Tibial nerve (tissue), 3 donors: ENCODE results near the gene FBLN2.

Experiments
- POLR2A ChIP-seq, 2 donors: fragments of 450-650 bp; IDR thresholded peaks; one replicate each; pipeline ENCODE4 v1.6.1; 2017; ENCODE audit warnings: antibody characterized with exemption in 2 of 2, mild to moderate bottlenecking in 2 of 2, moderate library complexity in 2 of 2
- TF ChIP-seq, protein P1 (sequence below), 5 experiments: fragments of 200-600 bp in 3 of 5; fragments of 450-650 bp in 2 of 5; sonication (generic) in 3 of 5; IDR thresholded peaks; one replicate each; pipeline ENCODE4 v1.5.1; 2016 to 2019; ENCODE audit warnings: antibody characterized with exemption in 5 of 5, mild to moderate bottlenecking in 3 of 5, moderate library complexity in 2 of 5

DNA sequence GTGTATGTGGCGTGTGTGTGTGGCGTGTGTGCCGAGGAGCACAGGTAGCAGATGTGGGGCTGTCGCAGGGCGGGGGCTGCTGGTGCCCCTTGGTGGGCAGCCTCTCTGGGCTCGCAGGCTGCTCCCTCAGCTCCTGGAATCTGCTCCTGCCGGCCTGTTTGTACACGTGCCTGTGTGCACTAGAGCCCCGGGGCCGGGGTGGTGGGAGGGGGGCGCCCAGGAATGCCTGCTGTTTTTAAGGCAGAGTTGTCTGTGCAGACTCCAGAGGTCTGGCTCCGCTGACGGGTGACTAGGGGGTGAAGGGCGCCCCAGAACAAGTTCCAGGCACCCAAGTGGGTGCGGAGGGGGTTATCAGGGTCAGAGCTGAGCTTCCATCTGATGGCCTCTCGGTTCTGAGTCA lies 112.2 kb downstream of the FBLN2 start:
- TF ChIP-seq, protein P1, sequence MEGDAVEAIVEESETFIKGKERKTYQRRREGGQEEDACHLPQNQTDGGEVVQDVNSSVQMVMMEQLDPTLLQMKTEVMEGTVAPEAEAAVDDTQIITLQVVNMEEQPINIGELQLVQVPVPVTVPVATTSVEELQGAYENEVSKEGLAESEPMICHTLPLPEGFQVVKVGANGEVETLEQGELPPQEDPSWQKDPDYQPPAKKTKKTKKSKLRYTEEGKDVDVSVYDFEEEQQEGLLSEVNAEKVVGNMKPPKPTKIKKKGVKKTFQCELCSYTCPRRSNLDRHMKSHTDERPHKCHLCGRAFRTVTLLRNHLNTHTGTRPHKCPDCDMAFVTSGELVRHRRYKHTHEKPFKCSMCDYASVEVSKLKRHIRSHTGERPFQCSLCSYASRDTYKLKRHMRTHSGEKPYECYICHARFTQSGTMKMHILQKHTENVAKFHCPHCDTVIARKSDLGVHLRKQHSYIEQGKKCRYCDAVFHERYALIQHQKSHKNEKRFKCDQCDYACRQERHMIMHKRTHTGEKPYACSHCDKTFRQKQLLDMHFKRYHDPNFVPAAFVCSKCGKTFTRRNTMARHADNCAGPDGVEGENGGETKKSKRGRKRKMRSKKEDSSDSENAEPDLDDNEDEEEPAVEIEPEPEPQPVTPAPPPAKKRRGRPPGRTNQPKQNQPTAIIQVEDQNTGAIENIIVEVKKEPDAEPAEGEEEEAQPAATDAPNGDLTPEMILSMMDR (IDR thresholded peaks at IDR 0.05) = no peak
- no peak for TF ChIP-seq POLR2A (IDR thresholded peaks at IDR 0.05)
